ENCODE results near the gene PARD3.

Gene PARD3

DNA sequence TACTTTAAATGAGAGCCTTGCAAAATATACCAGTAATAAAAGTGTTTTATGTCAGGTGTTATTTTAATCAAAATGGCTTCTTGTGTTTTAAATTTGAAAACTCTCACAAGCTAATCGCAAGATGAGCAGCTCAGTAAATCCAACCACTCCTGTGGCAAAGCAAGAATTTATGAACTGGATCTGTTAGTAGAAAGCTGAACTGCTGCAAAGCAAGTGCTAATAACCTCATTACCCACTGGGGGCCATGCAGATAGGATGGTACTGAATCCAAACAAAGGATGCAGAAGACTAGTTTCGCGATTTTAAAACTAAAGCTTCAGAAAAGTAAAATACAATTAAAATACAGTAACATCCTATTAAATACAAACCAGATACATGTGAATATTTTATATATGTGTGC lies 468.0 kb downstream of the PARD3 start:
- no peak for DNase-seq (ENCODE audit: low read depth in 3 of 3)

DNA sequence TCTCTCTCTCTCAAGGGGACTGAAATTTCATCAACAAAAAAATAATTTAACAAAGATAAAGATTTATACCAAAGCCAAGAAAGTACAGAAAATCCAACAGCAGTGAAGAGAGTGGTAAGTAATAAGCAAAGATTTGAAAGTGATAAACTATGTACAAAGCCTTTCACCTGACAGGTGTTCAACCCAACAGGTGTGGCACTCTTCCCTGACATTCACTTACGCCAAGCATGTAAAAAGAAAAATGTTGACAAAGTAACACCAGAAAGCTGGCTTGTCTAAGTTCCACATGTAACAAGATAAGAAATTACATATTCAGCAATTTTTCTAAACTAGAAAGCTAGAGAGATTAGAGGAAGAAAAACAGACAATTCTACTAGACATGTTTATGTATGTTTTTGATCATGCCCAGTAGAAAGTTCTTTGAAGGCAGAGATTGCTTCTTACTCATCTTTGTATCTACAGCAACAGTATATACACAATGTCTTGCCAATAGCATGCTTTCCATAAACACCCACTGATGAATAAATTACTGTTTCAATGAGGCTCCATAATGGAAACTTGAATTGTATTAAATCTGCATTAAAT lies 468.5 kb downstream of the PARD3 start:
- DNase-seq (ENCODE audit: low read depth in 3 of 3): no peak

DNA sequence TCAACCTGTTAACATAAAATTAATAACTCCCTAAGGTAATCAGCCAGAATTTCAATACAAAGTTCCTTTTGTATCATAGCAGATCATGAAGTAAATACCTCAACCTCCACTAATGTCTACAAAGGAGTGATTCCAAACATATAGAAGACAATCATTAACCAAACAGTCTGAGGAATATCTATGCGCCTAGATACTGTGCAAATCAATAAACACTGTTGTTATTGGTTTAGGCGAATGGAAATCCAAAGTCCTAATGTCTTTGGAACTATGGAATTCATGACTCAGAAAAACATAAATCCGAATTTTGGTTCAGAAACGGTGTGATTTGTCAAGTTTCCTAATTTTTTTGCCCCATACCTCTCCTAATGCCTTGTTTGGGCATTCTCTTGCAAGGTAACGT lies 469.7 kb downstream of the PARD3 start:
- DNase-seq (ENCODE audit: low read depth in 3 of 3): no peak

DNA sequence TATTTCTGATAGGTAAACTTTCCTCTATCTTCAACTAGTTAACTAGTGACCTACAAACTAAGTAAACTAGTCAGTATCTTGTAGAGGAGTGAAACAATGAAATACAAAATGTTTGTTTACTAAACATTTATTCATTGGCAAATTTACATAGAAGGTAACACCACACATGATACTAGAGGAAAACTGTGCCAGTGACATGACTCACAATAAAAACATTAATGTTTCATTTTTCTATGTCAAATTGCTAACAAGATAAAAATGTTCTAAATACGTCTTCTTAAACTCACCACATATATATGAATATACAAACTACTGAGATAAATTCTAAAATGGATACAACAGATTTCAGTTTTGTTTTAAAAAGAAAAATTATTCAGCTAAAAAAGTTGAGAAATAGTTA lies 471.3 kb downstream of the PARD3 start:
- DNase-seq (ENCODE audit: low read depth in 3 of 3): no peak

DNA sequence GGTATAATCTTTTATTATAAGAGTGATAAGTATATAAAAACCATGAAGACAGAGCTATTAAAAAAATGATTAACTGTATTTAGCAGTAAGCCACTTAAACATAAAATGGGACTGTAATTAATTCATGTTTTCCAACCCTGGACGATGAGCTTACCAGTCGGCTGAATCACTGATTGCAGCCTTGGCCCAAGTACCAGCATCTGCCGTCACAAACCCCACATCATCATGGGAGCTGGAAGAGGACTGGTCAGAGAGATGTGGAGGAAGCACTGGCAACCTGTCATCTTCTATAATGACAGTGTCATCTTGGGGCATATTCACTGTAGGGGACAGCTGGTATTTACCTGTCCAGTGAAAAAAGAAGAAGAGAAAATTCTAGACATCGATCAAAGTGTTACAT lies 473.6 kb downstream of the PARD3 start:
- DNase-seq (ENCODE audit: low read depth in 3 of 3): no peak

DNA sequence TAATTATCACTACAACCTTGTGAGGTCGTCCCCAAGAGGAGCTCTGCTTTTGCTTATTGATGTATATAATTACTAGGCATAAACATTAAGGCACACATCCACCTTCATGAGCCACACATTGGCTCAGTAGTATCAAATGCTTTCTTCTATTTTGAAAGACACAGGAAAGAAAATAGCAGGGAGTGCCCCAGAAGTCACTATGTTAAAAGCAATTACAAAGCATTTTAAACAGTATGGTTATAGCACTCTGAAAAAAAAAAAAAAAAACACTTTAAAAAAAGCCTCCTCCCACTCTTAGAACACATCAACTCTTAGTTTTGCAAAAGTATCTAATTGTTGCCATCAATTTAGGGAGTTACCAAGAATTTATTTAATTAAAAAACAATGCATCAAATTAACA lies 474.2 kb downstream of the PARD3 start:
- DNase-seq (ENCODE audit: low read depth in 3 of 3): no peak

DNA sequence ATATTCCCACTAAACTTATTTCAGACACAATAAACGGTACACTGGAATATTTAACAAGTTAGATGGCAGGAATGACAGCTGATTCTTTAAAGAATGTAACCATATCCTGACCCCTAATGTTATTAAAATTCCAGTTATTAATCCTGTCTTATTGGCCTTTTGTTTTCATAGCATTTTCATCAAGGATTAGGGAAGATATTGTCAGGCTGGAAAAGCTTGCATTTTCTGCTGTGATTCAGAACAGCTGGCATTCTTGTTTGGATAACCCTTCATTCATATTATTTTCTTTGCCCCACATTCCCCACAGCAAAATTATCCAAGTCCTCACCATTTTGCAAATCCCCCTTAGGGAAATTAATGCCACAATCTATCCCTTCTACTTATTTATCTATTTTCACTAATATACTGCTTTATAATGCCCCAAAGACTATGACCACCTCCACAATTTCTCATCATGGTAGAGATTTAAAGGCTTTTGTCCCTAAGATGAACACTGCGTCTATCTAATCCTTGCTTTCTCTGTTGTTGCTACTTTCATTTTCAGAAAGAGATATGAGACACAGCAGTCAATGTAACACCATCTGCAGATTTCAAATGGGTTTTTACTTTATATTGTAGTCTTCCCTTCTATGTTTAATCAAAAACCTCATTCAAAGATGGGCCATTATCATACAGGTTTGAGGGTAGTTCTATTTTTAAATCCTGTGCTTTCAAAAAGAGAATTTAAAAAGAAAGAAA lies 475.1 kb downstream of the PARD3 start:
- no peak for DNase-seq (ENCODE audit: low read depth in 3 of 3)

DNA sequence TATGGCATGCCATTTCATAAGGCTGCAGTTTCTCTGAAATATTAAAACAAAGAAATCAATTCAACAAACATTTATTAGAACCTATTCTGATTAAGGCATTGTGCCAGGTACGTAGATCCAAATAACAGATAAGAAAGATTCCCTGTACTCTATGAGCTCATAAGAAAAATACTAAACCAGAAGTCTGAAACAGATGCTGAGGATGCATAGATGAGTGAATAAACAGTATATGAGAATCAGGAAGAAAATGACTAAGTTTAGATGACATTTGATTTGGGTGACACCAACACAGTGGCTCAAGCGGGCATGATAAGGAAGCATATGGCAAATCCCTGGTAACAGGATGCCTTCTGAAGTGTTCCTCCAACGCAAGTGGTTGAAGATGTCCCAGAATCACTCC lies 477.2 kb downstream of the PARD3 start:
- DNase-seq (ENCODE audit: low read depth in 3 of 3): no peak

DNA sequence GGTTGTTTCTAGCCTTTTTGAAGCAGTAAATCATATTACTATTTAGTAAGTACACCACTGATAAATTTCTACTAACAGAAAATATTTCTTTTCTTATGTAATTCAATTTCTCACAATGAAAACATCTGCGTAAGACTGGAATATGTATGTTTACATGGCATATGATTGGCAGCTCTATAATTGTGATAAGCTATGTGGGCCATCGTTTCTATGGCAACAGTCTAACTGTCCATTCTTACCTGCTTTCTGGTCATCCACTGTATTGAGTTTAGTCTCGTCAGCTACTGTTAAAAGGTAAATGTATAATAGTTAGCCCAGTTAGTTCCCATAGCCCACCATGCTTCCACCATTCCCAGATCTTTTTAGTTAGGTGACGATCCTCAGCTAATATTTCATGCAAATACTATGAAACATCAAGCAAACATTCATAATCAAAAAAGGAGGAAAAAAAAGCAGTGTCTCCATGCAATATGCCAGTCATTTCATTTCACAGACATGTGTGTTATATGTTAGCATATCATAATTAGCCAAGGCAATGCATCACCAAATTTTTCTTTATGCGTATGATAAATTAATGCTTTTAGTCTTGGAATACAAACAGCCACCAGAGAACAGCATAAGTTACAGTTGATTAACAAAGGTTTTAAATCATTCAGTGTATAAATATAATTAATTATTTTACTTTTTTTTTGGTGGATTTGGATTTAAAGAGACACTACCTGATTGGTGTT lies 479.0 kb downstream of the PARD3 start:
- no peak for DNase-seq (ENCODE audit: low read depth in 3 of 3)

DNA sequence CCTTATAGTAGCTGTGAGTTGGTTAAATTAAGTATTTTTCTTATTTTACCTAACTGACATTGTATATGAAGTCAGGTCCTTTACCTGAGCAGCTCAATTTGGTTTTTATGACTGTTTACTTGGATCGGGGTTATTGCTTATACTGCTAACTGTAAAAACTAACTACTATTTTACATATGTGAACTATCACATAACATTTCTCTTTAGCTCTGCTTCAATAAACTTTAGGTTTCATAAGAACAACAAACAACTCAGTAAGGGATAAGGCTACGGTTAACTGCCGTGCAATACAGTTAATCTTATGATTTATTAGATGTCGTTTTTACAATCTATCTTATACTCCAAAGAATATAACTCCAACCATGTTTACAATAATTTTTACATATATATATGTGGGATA lies 480.2 kb downstream of the PARD3 start:
- no peak for DNase-seq (ENCODE audit: low read depth in 3 of 3)

DNA sequence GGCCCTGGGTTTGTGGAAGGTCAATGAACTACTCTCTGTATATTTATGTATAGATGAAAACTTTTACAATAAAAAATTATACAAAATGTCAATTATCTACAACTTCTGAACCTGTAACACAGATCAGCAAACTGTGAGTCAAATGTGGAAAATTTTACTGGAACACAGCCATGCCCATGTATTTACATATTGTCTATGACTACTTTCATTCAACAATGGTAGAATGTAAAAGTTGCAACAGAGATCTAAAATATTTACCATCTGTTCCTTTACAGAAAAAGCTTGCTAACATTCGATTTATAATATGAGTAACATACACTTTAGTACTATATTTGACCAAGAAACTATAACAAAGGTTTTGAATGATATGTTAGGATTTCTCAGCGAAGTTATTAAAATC lies 481.6 kb downstream of the PARD3 start:
- no peak for DNase-seq (ENCODE audit: low read depth in 3 of 3)

DNA sequence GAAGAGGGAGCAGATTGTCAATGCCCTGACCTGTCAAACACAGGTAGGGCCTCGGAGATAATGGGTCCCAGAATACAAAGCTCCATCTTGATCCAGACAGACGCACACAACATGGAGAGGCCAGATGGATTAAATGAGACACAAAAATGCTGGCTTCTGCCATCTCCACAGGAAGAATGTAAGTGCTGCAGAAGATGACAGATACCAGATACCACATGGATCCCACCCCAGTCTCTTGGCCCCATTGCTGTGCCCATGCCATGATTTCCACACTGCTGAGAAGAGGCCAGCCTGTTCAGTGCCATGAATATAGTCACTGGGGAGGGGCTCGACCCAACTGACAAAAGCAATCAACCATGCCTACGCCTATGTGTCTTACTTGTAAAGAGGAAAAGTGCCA lies 487.9 kb downstream of the PARD3 start:
- no peak for DNase-seq (ENCODE audit: low read depth in 3 of 3)

DNA sequence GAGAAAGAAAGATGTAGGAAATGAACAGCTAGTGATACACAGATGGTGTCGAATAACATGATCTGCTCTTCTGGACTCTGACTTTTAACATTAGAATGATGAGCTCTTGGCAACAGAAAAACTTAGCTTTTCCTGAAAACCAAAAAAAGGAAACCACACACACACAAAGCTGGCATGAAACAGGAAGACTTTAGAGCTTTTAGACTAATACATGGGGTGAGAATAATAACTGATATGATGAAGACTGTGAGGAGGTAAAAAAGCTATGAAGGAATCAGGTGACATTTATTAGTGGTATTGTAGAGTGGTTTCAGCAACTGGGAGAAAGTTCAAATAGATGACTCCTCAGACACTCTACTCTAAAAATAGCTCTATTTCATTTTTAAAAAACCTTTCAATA lies 491.9 kb downstream of the PARD3 start:
- no peak for DNase-seq (ENCODE audit: low read depth in 3 of 3)

DNA sequence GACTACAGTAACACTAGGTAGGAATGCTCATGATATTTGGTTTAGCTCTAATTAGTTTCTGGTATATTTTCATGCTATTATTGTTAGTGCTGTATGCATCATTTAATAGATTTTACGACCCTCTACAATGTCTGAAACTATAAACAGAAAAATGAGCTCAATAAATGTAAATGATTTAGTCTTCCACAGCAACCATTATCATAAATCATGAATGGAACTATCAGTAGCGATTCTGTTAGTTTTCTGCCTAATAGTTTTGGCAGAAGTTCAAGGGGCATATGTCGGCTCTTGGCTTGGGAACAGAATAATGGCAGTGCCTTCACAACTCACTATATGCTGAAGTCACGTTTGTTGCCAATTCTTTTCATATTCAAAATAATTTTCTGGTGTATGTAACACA lies 494.8 kb downstream of the PARD3 start:
- no peak for DNase-seq (ENCODE audit: low read depth in 3 of 3)

DNA sequence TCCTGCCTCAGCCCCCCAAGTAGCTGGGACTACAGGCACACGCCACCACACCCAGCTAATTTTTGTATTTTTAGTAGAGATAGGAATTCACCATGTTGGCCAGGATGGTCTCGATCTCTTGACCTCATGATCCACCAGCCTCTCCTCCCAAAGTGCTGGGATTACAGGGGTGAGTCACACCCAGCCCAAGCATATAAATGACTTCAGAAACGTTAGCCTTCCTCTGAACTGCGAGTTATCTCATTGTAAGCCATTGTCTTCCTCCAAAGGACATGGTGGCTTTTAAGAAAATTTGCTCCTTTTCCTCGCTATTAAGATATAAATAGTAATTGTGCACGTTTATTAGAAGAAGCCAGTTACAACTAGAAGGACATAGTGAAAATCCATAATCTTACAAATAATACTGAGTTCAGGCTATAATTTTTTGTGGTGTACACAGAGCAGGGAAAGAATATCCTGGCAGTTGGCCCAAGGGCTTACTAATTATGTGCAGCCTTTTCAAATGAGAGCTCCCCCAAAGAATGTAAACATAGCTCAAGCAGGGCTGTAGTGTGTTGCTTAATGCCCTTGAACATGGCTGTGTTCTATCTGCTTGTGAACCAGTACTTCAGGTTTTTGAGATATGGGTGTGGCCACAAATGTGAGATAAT lies 495.8 kb downstream of the PARD3 start:
- DNase-seq (ENCODE audit: low read depth in 3 of 3): no peak

DNA sequence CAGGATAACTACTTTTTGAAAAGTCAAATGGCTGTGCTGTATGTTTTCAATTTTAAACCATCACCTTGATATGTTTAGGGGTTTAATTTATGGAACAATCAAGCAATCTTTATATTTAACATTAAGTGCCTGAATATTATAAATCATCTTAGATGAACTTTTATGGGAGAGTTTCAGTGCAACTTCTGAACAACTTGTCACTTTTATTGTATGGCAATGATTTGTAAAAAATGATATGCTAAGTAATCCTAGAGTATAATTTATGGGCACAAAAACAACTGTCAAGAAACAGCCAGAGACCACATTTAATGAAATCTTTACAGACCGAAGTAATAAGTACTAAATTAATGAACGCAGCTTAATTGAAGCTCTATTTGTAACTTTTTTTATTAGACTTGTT lies 498.9 kb downstream of the PARD3 start:
- no peak for DNase-seq (ENCODE audit: low read depth in 3 of 3)

DNA sequence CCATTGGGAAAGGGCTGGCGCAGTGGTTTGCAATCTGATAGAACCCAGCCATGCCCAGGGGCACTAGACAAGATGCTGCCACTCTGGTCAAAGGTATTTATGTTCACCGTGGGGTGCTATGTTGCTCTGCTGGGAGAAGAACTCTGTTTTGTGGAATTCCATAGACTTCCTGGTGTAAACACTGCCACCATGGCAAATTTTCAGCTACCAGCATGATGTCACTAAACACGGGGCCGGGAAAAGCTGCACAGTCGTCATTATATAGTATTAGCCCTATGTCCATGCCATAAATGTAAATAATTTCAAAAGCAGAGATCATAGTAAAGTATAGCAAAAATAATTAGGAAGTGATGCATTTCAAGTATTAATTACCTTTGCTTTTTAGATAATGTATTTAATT lies 500.6 kb downstream of the PARD3 start:
- DNase-seq (ENCODE audit: low read depth in 3 of 3): no peak

DNA sequence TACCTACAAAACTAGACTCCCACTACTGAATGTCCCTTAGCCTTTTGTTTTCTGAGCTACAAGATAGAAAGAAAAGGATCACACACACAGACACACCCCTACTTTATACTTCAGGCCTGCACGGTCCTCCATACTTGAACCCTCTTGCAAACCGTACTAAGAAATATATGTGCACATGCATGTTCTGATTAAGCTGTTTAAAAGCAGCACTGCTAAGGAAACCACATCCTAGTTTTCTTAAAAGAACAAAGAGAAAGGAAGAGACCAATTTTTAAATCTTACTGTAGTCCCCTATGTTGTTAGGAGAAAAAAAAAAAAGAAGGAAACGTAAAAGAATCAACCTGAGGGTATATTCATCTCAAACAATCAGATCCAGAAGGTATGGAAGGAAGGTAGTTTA lies 501.2 kb downstream of the PARD3 start:
- DNase-seq (ENCODE audit: low read depth in 3 of 3): no peak

DNA sequence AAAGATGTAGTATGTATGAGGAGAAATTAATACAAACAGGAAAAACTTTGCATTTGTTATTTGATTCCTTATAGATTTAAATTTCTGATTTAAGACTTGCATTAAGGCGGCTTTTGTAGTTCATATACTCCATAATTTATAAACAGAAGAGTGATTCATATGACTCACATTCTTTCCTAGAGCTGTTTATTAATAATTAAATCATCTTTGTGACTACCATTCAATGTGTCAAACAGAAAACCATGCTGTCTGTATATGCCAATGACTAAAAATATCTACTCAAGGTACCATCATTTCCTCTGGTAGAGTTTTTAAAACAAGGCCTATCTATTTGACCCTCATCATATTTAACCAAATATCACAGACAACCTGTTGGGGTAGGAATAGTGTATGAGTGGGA lies 501.7 kb downstream of the PARD3 start:
- no peak for DNase-seq (ENCODE audit: low read depth in 3 of 3)

DNA sequence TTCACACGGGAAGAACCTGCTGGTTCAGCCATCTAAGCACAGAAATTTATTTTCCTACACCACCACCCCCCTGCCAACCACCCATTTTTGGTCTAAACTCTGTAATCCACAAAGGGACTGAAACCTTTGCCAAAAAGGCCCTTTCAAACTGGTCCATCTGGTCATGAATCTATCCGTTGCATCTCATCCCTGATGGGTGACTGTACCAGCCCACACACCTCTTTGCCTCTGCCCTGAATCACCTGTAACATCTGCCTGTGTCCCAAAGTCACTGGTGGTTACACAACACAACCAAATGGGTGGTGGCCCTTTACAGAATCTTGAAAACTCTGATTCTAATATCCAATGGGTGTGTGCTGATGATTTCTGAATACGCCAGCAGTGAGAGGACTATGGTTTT lies 503.4 kb downstream of the PARD3 start:
- no peak for DNase-seq (ENCODE audit: low read depth in 3 of 3)

DNA sequence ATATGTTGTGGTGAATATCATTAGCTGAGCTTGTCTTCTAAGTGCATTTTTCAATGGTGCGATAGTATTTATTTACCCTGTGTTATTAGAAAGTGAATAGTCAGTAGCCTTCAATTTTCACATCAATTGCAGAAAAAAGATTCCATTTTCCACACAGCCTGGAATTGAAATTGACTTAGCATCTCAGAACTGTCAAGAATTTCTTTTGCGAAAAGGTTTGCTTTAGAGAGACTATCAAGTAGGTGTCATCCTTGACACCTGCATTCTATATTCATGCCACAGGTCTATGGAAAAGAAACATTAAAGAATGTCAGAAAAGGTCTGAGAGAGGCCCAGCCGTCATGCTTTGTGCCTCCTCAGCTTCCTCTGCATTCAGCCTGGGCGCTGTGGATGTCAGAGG lies 504.9 kb downstream of the PARD3 start:
- no peak for DNase-seq (ENCODE audit: low read depth in 3 of 3)

DNA sequence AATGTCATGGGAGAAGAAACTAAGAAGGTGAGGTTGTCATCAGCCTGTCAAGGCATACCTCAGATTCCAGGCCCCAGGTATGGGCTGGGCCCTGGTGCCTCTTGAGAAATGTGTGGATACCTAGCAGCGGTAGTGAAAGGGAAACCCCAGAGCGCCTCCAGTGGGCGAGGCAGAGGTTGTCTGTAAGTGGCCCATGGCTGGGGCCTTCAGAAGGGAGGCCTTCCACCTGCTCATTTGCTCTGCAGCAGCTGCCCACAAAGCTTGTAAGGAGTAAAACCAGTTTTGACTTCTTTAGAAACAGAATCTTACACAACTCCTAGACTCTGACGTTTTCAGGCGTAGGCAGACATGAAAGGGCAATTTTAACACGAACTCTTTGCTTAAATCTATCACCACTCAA lies 509.9 kb downstream of the PARD3 start:
- no peak for DNase-seq (ENCODE audit: low read depth in 3 of 3)

DNA sequence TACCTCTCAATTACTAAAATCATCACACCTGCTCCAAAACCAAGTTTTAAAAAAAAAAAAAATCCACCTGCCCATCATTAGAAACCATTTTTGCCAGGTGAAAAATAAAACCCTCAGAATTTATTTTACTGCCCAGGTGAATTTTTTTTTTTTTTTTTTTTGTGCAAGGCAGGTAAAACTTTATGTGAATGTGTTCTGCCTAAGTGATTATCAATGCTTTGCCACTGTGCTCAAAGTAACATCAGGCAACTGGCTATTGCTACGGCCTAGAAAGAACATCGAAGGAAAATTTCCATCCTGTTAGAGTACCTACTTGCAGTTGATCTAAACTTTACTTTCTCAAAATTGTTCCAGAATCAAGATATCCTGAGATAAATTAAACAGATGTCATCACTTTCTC lies 512.1 kb downstream of the PARD3 start:
- no peak for DNase-seq (ENCODE audit: low read depth in 3 of 3)

Data from stimulated activated CD4-positive, alpha-beta T cell treated with anti-CD3 and anti-CD28 coated beads, TNF-alpha, amount 100 ng/mL, for 4 hours (primary cell).